Measurements from ENCODE around the gene PRCC. TPM values are rescaled to one million over a fixed set of nuclear protein-coding genes. Genes with fewer than 3 reads are reported as not detected.

PRCC gene
- total RNA-seq, 4 donors from 2014 or later: 43.3 to 114 (median 46.3) TPM

GRCh38 chr1:156848461-156849150 is 81.3 kb downstream of the PRCC start:
- Histone ChIP-seq H3K27ac (no peak overlapping the region), H3K9me3 (no peaks in the 10 kb centered on the region), H3K36me3 (no peaks in the 10 kb centered on the region), H3K4me3 (no peak overlapping the region), H3K27me3 (peaks cover 0 to 14% of the 10 kb centered on the region in 2 donors), H3K4me1 (peaks cover 0 to 16% (median 1%) of the 10 kb centered on the region in 4 donors)
- TF ChIP-seq CTCF (IDR thresholded peaks at IDR 0.05) (no peak), POLR2A (IDR thresholded peaks at IDR 0.05) (no peak)
- DNase-seq: peak; percentile 69 to 92 (median 71)

GRCh38 chr1:156849151-156849496 is 81.8 kb downstream of the PRCC start:
- Histone ChIP-seq H3K27ac (no peak overlapping the region), H3K36me3 (no peaks in the 10 kb centered on the region), H3K9me3 (no peaks in the 10 kb centered on the region), H3K4me3 (no peak overlapping the region), H3K4me1 (peaks cover 0 to 16% (median 1%) of the 10 kb centered on the region in 4 donors), H3K27me3 (peaks cover 0 to 10% of the 10 kb centered on the region in 2 donors)
- TF ChIP-seq CTCF (IDR thresholded peaks at IDR 0.05) (no peak), POLR2A (IDR thresholded peaks at IDR 0.05) (no peak)
- DNase-seq: no peak

Other genes with a start within 250 kb of the PRCC start
- 10 to 100 TPM in 1 of 4 donors, 1 to 10 TPM in 3; 5.4 to 45.4 (median 8.2) TPM for gene IQGAP3, start 195.0 kb upstream of the PRCC start, total RNA-seq
- gene TTC24, start 187.8 kb upstream of the PRCC start, total RNA-seq: not detected
- gene NAXE, start 175.8 kb upstream of the PRCC start, total RNA-seq: 10 to 100 TPM; 38.0 to 96.5 (median 73.1) TPM
- gene GPATCH4, start 166.1 kb upstream of the PRCC start, total RNA-seq: 10 to 100 TPM in 2 of 4 donors, 1 to 10 TPM in 2; 6.3 to 38.0 (median 11.3) TPM
- gene HAPLN2, start 148.1 kb upstream of the PRCC start, total RNA-seq: 1 to 10 TPM in 3 of 4 donors, not detected in 1; 1.9 to 2.2 (median 2.1) TPM
- gene BCAN, start 125.4 kb upstream of the PRCC start, total RNA-seq: 1 to 10 TPM in 1 of 4 donors, under 1 TPM in 1, not detected in 2; 0.28 to 1.3 TPM
- 10 to 100 TPM in 1 of 4 donors, 1 to 10 TPM in 3; 2.8 to 25.6 (median 3.1) TPM for gene NES, start 90.1 kb upstream of the PRCC start, total RNA-seq
- 1 to 10 TPM in 2 of 4 donors, not detected in 2; 3.6 to 5.0 TPM for gene CRABP2, start 62.0 kb upstream of the PRCC start, total RNA-seq
- 10 to 100 TPM; 33.8 to 95.2 (median 64.9) TPM for gene METTL25B, start 39.1 kb upstream of the PRCC start, total RNA-seq
- gene ISG20L2, start 38.8 kb upstream of the PRCC start, total RNA-seq: 10 to 100 TPM; 22.4 to 47.2 (median 27.9) TPM
- 10 to 100 TPM; 15.7 to 35.8 (median 22.0) TPM for gene MRPL24, start 26.4 kb upstream of the PRCC start, total RNA-seq
- 100 to 1,000 TPM; 234 to 309 (median 281) TPM for gene HDGF, start 15.9 kb upstream of the PRCC start, total RNA-seq
- 10 to 100 TPM in 1 of 4 donors, 1 to 10 TPM in 2, not detected in 1; 2.7 to 13.5 (median 6.5) TPM for gene SH2D2A, start 49.3 kb downstream of the PRCC start, total RNA-seq
- not detected for gene INSRR, start 91.6 kb downstream of the PRCC start, total RNA-seq
- under 1 TPM in 1 of 4 donors, not detected in 3; 0.57 TPM for gene NTRK1, start 93.3 kb downstream of the PRCC start, total RNA-seq
- 10 to 100 TPM in 1 of 4 donors, 1 to 10 TPM in 3; 4.9 to 17.3 (median 7.0) TPM for gene PEAR1, start 126.2 kb downstream of the PRCC start, total RNA-seq
- gene LRRC71, start 153.1 kb downstream of the PRCC start, total RNA-seq: not detected